Fibroblast of the conjunctiva (primary cell): ENCODE measurements around the gene KIF23.
A peak's percentile ranks its signal among the peaks of the same experiment; 100 is the strongest.

Experiments
- DNase-seq: peaks from one replicate; pipeline ENCODE4 v3.0.0-alpha.2; 2010; ENCODE audit warnings: low read depth

KIF23 gene

DNA sequence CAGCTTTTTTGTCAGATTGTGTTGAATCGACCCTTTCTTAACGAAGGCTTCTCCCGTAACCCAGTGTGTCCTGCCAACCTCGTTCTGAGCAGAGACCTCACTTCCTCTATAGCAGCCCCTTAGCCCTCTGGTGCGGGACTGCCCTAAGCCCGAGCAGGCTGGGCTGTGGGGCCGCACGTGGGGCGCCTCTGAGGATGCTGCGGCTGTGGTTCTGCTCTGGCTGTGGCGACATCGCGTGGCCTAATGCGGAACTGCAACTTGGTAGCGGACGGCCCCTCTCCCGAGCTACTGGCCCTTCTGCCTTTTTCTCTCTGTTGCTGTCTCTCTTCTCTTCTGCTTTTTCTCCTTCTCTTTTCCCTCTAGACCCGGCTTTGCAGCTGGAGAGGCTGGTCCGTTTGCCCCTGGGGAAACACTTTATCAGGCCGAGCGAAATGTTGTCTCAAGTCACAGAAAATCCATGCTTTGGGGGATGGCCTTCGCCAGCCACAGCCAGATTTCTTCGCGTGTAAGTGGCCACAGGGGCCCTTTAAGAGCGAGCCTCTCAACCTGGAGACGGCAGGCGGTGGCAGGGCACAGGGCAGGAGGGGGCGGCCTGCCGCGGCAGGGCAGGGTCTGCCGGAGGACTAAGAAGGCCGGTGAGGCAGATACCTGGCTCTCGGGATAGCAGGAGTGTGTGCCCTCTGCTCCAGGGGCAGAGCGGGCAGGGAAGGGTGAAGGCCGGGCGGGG is 19.4 kb upstream of the KIF23 start:
- peak; percentile 43 for DNase-seq

DNA sequence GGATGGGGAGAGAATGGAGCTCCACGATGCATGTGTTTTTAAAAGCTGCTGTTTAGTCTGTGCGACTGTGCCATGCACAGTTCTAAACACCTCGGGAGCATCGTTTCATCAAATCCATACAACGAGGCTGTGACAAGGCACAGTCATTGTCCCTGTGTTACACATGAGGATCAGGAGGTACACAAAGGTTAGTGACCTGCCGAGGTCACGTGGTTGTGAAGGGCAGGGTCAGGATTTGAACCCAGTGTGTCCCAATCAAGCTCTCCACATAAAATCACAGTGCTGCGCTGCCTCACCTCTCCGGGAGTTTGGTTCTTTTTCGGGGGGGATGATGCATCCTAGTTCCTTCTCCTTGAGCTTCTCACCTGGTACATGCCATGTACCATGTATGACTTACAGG is 18.7 kb upstream of the KIF23 start:
- DNase-seq, result no peak

DNA sequence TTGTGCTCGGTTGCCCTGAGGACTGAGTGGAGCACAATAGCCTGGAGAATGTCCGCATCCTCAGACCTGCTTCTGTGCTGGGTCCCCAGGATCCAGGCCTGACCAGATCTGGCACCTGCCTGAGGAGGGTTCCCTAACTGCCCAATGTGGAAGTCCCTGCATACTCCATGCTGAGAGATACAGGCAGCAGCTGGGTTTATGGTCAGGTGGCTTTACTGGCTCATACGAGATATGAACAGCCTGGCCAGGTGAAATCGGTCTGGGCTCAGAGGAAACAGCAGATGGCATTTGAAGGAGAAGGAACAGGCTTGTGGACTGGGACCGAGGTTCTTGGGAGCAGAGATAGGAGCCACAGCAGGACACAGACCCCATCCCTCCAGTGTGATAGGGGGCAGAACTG is 18.2 kb upstream of the KIF23 start:
- no peak for DNase-seq

DNA sequence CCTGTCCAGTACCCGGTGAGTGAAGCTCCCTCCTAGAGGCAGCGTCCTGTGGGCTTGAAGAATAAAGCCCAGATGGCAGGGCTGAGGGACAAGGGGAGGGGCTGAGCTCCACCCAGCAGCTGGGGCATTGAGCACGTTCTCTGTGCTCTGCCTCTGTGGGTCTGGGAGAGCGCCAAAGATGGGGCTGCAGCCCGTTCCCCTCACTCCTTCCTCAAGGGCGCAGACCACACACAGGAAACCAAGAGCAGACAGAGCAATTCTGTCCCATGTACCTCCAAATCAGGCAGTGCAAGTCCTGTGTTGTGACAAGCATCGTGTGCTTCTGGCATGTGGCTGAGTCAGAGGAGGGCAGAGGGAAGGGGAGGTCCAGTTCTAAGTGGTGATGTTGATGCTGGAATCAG is 15.7 kb upstream of the KIF23 start:
- DNase-seq, result no peak

DNA sequence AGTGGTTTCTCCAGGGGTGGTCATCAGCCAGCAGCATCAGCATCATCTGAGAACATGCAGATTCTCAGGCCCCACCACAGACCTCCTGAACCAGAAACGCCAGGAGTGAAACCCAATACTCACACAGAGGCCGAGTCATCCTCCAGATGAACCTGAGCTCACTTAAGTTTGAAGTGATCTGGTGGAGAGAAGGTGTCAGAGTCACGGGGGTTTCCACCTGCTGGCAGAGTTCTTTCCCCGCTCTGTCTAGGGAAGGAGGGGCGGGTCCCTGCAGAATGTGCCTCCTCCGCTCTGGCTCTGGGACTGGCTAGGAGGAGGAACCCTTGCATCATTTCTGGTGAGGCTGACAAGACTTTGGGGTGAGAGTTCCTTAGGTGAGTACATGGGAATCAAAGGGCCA is 13.3 kb upstream of the KIF23 start:
- DNase-seq, result no peak

DNA sequence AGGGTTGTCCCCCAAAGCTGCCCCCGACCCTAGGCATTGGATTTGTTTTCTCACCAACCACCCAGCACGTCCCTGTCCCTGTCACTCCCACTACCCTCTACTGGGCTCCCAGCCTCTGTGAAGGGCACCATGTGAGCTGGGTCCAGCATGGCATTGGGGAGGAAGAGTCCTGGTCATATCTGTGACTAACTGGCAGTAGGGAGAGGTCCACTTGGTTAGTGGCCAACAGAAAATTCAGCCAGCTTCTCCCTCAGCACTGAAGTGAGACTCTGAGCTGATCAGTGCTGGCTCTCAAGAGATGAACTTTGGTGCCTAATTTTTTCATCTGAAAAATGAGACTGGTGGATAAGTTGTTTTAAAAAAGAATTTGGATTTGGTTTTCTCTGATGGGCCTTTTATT is 11.3 kb upstream of the KIF23 start:
- no peak for DNase-seq

DNA sequence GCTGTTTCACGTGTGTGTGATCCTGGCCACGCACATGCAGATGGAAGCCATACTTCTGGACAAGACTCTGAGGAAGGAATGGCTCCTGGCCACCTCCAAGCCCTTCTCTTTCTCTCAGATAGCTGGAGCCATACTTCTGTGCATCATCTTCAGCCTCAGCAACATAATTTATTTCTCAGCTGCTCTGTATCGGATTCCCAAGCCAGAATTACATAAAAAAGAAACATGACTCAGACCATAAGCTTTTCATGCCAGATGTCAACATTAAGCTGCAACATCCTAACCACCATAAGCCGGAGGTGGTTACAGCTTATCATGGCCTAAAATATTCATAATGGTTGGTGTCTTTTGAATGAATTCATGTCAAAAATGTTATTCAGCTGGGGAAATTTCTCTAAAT is 10.6 kb upstream of the KIF23 start:
- peak; percentile 48 for DNase-seq

DNA sequence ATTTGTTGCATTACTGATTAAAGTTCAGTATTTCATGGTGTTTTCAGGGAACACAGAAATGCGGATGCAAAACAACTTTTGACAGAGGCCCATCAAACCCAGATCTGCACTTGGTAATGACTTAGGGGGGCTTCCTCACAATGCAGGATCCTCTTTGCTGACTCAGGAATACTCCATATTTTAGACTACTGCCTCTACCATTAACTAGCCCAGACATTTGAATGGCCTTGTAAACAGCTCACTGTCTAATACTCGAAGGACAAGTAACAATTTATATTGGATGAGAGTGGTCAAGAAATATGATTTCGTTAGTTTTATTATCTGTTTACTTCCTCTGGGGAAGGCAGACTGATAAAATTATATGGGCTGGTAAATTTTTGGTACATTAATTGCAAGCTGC is 9.0 kb upstream of the KIF23 start:
- no peak for DNase-seq

DNA sequence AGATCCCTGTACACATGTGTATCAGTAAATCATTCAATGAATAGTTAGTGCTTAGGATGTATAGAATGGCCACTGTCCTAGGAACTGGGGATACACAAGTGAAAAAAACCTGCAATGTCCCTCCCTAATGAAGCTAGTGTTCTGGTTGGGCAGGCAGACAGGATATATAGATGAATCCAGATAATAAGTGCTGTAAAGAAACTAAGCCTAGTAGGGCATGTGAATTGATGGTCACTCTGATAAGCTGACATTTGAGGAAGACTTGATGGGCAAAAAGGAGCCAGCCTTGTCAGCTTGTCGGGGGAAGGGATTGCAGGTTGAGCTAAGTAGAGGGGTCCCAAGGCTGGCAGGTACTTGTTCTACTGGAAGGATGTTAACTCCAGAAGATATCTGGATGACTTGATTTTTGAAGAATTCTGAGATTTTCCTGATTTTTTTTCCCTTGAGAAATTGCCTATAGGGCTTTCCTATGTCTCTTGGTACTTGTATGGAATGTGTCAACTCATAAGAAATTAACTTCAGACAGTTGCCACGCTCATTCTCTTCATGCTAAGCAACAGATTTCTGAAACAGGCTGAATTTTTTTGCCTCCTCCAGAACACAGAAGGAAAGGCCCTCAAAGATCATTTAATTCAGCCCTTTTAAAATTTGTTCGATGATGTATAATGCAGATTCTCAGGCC is 6.3 kb upstream of the KIF23 start:
- DNase-seq, result no peak

DNA sequence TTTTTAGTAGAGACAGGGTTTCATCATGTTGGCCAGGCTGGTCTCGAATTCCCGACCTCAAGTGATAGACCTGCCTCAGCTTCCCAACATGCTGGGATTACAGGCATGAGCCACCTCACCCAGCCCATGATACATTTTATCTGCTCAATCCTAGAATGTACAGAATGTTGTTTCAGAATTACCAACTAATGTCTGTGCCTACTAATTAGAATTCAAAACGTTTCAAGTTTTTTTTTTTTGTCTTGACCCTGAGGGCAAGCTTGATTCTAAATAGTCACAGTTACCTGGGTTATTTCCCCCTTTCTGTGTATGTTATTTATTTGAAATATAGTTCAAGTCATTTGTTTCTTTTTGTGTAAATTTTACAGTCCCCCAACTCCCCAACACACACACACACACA is 5.3 kb upstream of the KIF23 start:
- no peak for DNase-seq

DNA sequence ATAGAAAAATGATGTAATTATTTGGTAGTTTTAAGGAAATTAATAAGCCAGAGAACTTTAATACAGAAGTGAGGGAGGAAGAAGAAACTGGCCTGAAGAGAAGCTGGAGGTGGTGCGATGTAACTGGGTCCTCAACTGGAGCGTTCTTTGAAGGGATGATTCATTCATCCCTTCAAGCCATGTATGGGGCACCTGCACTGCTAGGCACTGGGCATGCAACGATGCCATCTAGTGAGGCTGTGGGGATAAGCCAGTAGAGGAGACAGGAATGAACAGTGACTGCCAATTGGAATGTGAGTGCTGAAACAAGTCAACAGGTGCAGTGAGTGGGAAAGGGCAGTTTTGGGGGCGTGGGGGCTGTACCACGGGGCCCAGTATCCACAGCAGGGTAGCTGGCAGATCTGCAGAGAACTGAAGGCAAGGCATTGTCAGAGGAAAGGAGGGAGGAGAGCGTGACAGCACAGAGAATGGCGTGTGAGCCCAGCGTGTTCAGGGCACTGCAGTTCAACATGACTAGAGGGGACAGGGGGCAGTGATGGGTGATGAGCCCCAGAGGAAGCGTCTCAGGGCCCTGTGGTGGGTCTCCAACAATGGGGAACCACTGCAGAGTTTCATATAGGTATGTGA is 3.8 kb upstream of the KIF23 start:
- no peak for DNase-seq

DNA sequence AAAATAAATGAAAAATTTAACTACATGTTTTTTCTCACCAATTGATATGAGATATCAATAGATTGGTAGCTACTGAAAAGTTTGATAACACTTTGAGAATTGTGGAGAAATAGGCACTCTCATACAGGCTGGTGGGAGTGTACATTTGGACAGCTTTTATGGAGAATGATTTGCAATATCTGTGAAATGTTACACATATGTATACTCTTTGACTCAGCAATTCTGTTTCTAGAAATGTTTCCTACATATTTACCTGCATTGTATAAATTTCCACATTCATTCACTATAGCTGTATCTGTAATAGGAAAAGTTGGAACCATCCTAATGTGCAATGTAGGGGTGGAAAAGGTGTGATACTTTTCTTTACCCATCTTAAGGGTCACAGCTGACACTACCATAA is 1.9 kb upstream of the KIF23 start:
- DNase-seq, result no peak

DNA sequence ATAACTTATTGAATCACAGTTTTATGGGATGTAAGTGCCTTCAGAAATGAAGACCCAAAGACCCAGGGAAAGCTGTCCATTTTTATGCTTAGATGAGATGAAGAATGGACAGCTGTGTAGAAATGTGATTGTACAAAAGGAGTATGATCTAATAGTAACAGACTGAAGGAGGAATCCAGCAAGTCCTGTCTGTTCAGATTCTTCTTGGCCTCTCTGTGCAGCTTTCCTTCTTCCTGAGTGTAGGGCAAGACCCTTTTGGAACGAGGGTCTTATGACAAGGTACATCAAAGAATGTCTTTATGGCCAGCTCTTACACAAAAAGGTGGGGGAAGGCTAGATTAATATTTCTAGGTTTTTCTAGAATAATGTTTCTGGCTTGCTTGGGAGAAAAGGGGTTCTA is 1.4 kb upstream of the KIF23 start:
- no peak for DNase-seq

DNA sequence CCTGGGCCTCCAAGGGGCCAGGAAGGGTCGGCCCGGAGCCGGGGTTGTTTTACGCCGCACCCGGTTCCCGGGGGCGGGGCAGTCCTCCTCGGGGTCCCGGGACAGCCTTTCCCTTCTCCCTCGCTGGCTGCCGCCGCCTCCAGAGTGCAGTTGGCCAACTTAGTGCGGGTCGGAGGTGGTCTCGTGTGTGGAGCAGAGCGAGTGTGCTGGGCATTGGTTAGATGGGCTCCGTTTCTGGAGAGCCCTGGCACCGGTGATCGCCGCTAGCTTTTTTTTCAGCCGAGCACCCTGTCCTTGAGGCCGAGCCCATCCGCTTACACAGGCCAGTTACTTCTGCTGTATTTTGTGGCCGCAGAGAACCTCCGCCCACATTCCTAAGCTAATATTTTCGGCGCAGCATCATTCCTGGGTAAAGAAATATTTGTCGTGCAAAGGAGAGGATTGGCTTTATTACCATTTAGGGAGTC is 585 bp downstream of the KIF23 start:
- DNase-seq, result peak; percentile 77

DNA sequence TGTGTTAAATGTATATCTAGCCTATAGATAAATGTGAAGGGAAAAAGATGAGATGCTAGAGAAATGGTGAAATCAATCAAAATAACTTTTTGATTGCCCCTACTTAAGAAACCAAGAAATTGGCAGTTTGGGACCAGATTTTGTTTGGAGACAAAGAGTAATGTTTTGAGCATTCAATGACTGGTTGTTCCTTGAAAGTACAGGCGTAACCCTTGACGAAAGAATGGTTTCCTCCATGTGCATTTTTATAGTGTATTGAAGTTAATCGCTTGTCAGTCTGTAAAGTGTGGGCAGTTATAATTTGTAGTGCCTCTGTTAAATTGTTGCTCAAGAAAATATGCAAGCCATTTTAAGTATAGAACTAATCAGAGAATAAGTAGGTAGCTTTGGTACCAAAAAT is 1.2 kb downstream of the KIF23 start:
- no peak for DNase-seq

DNA sequence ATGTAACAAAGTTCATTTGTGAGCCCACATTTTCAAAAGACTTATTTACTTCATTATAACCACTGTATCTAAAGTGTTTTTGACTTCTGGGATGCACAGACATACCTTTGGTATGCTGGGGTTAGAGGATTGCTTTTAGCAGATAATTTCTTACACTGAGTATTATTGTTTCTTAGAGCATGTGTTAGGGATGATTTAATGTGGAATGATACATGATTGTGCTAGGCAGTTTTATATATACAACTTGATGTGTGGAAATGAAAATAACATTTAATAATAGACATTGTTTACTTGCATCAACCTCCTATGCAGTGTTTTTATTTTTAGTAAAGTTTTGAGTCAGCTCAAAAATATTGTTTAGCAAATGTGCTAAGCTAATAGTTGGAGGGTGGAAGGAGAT is 3.4 kb downstream of the KIF23 start:
- DNase-seq, result no peak

DNA sequence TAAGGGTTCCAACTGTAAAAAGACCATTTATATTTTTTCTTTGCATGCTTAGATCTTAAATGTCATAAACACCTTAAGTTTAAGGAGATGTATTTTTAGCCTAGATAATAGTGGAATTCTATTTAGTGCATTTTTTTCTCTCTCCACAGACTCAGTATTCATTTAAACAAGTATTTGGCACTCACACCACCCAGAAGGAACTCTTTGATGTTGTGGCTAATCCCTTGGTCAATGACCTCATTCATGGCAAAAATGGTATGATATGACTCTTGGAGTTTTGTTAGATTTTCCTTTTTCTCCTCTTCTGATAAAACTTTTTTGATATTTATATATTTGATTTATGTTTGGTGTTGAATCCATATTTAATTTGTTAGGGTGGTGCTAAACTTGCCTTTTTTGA is 7.3 kb downstream of the KIF23 start:
- no peak for DNase-seq

DNA sequence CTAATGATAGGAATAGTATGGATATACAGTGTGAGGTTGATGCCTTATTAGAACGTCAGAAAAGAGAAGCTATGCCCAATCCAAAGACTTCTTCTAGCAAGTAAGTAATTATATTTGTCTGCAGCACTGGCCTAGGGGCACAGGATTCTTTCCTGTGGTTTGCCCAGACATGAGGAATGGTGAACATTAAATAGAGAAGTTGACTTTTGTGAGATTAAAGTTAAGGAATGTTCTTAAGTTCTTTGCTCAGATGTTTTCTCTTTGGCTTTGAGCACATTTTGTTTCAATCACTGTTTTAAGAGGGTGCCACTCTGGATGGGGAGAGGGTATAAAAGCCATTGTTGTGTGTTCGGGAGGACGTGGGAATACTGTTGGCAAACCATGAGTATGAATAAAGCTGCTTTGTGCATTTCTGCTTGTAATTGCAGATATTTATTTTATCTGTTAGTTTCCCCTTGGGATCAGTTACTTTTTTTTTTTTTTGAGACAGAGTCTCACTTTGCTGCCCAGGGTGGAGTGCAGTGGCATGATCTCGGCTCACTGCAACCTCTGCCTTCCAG is 8.3 kb downstream of the KIF23 start:
- DNase-seq, result no peak

DNA sequence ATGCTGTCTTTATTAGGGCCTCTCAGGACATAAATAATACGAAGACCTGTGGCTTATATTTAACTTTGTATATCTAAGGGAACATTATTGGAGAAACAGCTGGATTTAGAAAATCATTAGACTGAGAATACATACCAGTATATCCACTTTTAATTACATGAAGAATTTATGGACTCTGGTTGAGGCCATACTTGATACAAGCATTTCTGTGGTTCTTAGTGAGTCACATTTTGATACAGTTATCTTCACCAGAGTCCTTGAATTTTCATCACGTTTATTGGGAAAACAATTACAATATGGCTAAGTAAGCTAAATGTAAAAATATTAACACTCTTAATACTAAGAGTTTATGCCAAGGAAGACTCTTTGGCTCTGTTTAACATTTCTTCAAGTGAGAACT is 9.9 kb downstream of the KIF23 start:
- DNase-seq, result no peak

DNA sequence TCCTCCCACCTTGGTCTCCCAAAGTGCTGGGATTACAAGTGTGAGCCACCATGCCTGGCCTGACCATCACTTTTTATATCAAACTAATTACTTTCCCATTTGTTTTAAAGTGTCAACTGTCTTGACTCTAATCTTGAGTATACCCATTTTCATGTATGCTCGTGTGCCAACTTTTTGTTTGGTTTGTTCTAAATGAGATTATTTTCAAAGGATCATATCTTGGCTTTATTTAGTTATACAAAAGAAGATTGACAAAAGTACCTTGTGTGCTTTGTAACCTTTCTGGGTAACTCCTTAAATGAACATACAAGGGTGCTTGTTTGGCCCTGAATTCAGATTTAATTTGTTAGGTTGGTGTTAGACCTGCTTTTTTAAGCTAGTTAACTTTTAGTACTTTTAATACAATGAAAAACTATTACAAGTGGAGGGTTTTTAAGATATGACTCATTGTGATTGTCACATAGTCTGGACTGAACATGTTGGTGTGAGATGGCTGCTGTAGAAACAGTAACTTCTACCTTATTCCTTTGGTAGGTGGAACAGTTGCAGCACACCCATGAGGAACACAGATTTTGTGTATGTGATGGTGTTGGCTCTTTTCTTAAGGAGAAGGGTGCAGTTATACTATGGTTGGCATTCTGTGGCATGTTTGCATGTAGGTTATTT is 10.7 kb downstream of the KIF23 start:
- DNase-seq, result no peak

DNA sequence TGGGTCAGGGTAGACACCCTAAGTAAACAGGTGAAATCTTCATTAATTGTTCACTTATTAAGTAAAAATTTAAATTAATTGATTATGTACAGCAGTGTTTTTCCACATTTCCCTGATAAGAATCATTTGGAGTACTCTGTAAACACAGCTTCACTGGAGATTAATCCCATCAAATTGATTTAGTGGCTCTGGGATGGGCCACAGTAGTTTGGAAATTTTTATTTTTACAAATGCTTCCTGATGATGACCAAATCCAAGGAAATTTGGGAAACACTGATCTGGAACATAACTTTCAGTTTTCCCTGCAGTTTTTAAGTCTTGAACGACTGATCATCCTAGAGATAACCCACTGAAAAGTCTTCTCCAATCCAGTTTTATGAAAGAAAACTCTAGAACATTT is 19.7 kb downstream of the KIF23 start:
- DNase-seq, result no peak

DNA sequence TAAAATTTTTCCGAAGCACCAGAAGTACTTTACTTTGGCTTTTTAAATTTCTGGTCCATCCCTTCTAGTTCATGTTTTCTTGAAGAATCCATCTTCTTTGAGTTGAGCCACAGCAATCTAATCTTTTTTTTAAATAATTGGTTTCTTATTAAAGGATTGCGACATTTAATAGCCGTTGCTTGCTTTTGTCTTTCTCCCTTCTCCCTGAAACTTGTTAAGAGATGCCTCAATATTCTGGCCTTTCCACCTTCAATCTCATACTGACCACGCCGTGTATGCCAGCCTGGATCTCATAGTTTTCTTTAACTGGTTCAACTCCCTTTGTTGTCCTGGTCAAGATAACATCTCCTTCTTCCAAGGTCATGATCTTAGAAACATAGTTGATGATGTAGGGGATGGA is 20.1 kb downstream of the KIF23 start:
- no peak for DNase-seq

DNA sequence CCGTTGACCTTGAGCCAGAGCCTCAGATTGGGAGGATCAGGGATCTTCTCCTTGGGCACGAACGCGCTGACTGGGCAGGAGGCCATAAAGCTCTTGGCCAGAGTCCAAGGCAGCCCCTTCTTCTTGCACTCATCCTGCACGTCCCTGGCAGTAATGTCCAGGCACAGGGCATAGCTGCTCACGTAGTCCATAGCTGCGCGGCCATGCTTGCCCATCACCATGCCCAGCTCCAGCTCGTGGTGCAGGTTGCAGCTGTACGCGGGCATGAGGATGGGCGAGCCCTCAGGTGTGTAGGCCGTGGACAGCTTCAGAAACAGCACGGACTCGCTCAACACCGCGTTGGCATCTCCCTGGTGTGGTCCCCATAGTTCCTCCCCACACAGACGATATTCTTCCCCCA is 20.5 kb downstream of the KIF23 start:
- DNase-seq, result no peak
